K562 (cell line): ENCODE data around the gene CYP2D6. TPM values are rescaled to one million over a fixed set of nuclear protein-coding genes. Genes with fewer than 3 reads are reported as not detected.

Experiments
- ATAC-seq: fragments of 200-7000 bp; cut with Tn5 transposase; 3 replicates; pipeline ENCODE4 v1.9.1; 2020; ENCODE audit warnings: moderate library complexity
- BruUV-seq: library from RNA; stranded (reverse); fragments of 400-500 nt; replicated peaks from 2 replicates; lab custom pipeline; 2021; lab: Mats Ljungman, UMichigan
- CTCF ChIA-PET: fragments of 300-600 bp; formaldehyde crosslinking; extraction: SDS; loops from one replicate; lab custom pipeline; 2021; ENCODE audit warnings: low intra/inter-chr PET ratio; lab: Yijun Ruan, JAX
- POLR2A ChIA-PET: fragments of 300-600, 350-650 bp; sonication (Branson Sonifier 250); formaldehyde crosslinking; extraction: SDS; loops from one replicate; lab custom pipeline; 2021; ENCODE audit warnings: antibody characterized with exemption, inconsistent platforms; lab: Yijun Ruan, JAX
- DNase-seq, 4 experiments: peaks; one replicate each; pipeline versions ENCODE4 v3.0.0 to v3.0.0-alpha.2; 2011 to 2018; ENCODE audit warnings: low spot score in 3 of 4, mixed read lengths in 3 of 4; ENCODE audit errors: extremely low read depth in 1 of 4
- FAIRE-seq: peaks from 2 replicates; lab custom pipeline; 2011; peaks lifted over from hg19 to GRCh38; lab: Jason Lieb, UNC
- H2AFZ ChIP-seq: 2 replicates; pipeline ENCODE4 v1.6.0; 2011; ENCODE audit warnings: low read depth, low read length, control low read depth, inconsistent platforms
- H3K27ac ChIP-seq: fragments of 200-600 bp; 3 replicates; pipeline ENCODE4 v1.8.0; 2011; ENCODE audit warnings: low read depth, mild to moderate bottlenecking, control low read depth, inconsistent platforms, low read length, moderate library complexity, mixed read lengths; ENCODE audit errors: extremely low read depth
- H3K27me3 ChIP-seq, 2 experiments: fragments of 300-600 bp in 1 of 2; 2 replicates in 1 of 2; 3 replicates in 1 of 2; pipeline versions ENCODE4 v1.6.0 to v1.8.0; 2011; ENCODE audit warnings: inconsistent platforms in 2 of 2, low read length in 2 of 2, mild to moderate bottlenecking in 1 of 2, mixed read lengths in 1 of 2, moderate library complexity in 1 of 2; ENCODE audit not compliant: control insufficient read depth in 2 of 2, insufficient read depth in 2 of 2
- H3K36me3 ChIP-seq: fragments of 300-600 bp; 3 replicates; pipeline ENCODE4 v1.8.0; 2011; ENCODE audit warnings: mild to moderate bottlenecking, low read length, inconsistent platforms; ENCODE audit not compliant: control insufficient read depth, insufficient read depth
- H3K4me1 ChIP-seq, 2 experiments: fragments of 200-600 bp in 1 of 2; replicated peaks in 1 of 2; 2 replicates in 1 of 2; 3 replicates in 1 of 2; pipeline versions ENCODE4 v1.5.1 to v1.8.0; 2011; ENCODE audit warnings: inconsistent platforms in 2 of 2, low read length in 2 of 2, mild to moderate bottlenecking in 1 of 2, mixed read lengths in 1 of 2, moderate library complexity in 1 of 2; ENCODE audit not compliant: control insufficient read depth in 2 of 2, insufficient read depth in 2 of 2
- H3K4me2 ChIP-seq: 2 replicates; pipeline ENCODE4 v1.6.1; 2011; ENCODE audit warnings: low read length, control low read depth, inconsistent platforms, mixed read lengths; ENCODE audit not compliant: insufficient read depth
- H3K4me3 ChIP-seq: fragments of 200-600 bp; sonication (generic), shearing (Covaris generic); 2 replicates; pipeline ENCODE4 v1.5.1; 2016; ENCODE audit warnings: control low read depth, inconsistent platforms
- H3K79me2 ChIP-seq: fragments of 200-600 bp; 3 replicates; pipeline ENCODE4 v1.8.0; 2011; ENCODE audit warnings: low read length, inconsistent platforms; ENCODE audit not compliant: control insufficient read depth, insufficient read depth
- H3K9ac ChIP-seq, 2 experiments: 2 replicates each; pipeline versions ENCODE4 v1.6.0 to v1.6.1; 2011; ENCODE audit warnings: low read depth in 2 of 2, low read length in 2 of 2, control low read depth in 1 of 2, inconsistent platforms in 1 of 2, mild to moderate bottlenecking in 1 of 2, mixed read lengths in 1 of 2; ENCODE audit not compliant: insufficient read depth in 1 of 2
- H3K9me1 ChIP-seq: one replicate; pipeline ENCODE4 v1.6.0; 2011; ENCODE audit warnings: inconsistent platforms, mild to moderate bottlenecking, low read length, moderate library complexity; ENCODE audit not compliant: control insufficient read depth, insufficient read depth
- H3K9me3 ChIP-seq: replicated peaks from 2 replicates; pipeline ENCODE4 v1.5.1; 2011; ENCODE audit warnings: low read depth, low read length, inconsistent platforms; ENCODE audit not compliant: control insufficient read depth, insufficient read depth
- H4K20me1 ChIP-seq: replicated peaks from 2 replicates; pipeline ENCODE4 v1.6.1; 2011; ENCODE audit warnings: low read length, inconsistent platforms, mixed read lengths; ENCODE audit not compliant: control insufficient read depth, insufficient read depth
- CBX3 ChIP-seq, 2 experiments: IDR thresholded peaks; 1 replicate in 1 of 2; 2 replicates in 1 of 2; pipeline ENCODE4 v1.6.1; 2012; ENCODE audit warnings: inconsistent platforms in 2 of 2, low read length in 2 of 2, borderline replicate concordance in 1 of 2, control low read depth in 1 of 2
- NELFE ChIP-seq: IDR thresholded peaks from 2 replicates; pipeline ENCODE4 v1.6.1; 2011; ENCODE audit warnings: mild to moderate bottlenecking; ENCODE audit not compliant: insufficient read depth, insufficient read length
- PHB2 ChIP-seq: fragments of 450-650 bp; IDR thresholded peaks from 2 replicates; pipeline ENCODE4 v1.6.1; 2017; ENCODE audit warnings: low read depth
- PTRF ChIP-seq: fragments of 450-650 bp; IDR thresholded peaks from 2 replicates; pipeline ENCODE4 v1.6.1; 2016; ENCODE audit warnings: mild to moderate bottlenecking, missing genetic modification characterization, missing compliant biosample characterization
- WGBS: fragments of 100-300 bp; shearing (Covaris generic); methylation state at CpG from one replicate; pipeline ENCODE4 v1.1.6; 2016; ENCODE audit warnings: low coverage, mixed read lengths; ENCODE audit not compliant: insufficient coverage; ENCODE audit errors: missing lambda C conversion rate; 5-methylcytosine and 5-hydroxymethylcytosine counted together
- in situ Hi-C: fragments of 300-500 bp; cut with MboI; formaldehyde crosslinking; loops from 4 replicates; pipeline ENCODE4 v1.15.0; 2018; ENCODE audit warnings: inconsistent platforms, mixed read lengths
- intact Hi-C: fragments of 100-400 bp; cut with micrococcal nuclease; formaldehyde crosslinking; loops from 2 replicates; pipeline ENCODE4 v1.14.2; 2022
- polyA plus RNA-seq, 8 experiments: library from polyadenylated mRNA; depleted of rRNA in 4 of 8; stranded (reverse) in 5 of 8; unstranded in 3 of 8; fragments of >200 nt; fragmentation: Nextera tagmentation in 2 of 8; fragmentation: Illumina TruSeq in 1 of 8; extraction: Ambion mirVana in 2 of 8; extraction: Trizol in 1 of 8; gene quantifications; 2 replicates each; pipeline versions ENCODE4 v1.2.1 to v1.2.3, GENCODE V29; 2011 to 2014; ENCODE audit warnings: inconsistent platforms in 1 of 8, missing spikeins in 1 of 8
- total RNA-seq, 7 experiments: library from RNA; depleted of rRNA in 6 of 7; stranded (reverse); fragments of >200 nt in 6 of 7; fragmentation: Illumina TruSeq in 2 of 7; extraction: Trizol in 2 of 7; gene quantifications; 2 replicates each; pipeline versions ENCODE4 v1.2.1 to v1.2.3, GENCODE V29; 2011 to 2021; ENCODE audit warnings: low replicate concordance in 1 of 7
- TF ChIP-seq, protein P1 (sequence below): fragments of 250-450 bp; sonication (Bioruptor Pico); IDR thresholded peaks from 2 replicates; pipeline ENCODE4 v1.4.0; 2020; ENCODE audit warnings: mild to moderate bottlenecking
- TF ChIP-seq, protein P2 (sequence below): fragments of 250-450 bp; sonication (Bioruptor Pico); IDR thresholded peaks from 2 replicates; pipeline ENCODE4 v1.4.0; 2020

The CYP2D6 gene
- total and polyA plus RNA-seq, 9 of the 15 experiments (the other 6 are each of a cell fraction or from before 2014, with no cell fraction given) = 0.04 to 0.20 (median 0.09) TPM; not detected in 5

GRCh38 chr22:42163515-42163914 is 32.9 kb upstream of the CYP2D6 start (continued):
- TF ChIP-seq CBX3 (IDR thresholded peaks at IDR 0.05; ENCODE audit: borderline replicate concordance in 1 of 2, low read length in 2 of 2) = no peak
- no peak for TF ChIP-seq NELFE

DNA sequence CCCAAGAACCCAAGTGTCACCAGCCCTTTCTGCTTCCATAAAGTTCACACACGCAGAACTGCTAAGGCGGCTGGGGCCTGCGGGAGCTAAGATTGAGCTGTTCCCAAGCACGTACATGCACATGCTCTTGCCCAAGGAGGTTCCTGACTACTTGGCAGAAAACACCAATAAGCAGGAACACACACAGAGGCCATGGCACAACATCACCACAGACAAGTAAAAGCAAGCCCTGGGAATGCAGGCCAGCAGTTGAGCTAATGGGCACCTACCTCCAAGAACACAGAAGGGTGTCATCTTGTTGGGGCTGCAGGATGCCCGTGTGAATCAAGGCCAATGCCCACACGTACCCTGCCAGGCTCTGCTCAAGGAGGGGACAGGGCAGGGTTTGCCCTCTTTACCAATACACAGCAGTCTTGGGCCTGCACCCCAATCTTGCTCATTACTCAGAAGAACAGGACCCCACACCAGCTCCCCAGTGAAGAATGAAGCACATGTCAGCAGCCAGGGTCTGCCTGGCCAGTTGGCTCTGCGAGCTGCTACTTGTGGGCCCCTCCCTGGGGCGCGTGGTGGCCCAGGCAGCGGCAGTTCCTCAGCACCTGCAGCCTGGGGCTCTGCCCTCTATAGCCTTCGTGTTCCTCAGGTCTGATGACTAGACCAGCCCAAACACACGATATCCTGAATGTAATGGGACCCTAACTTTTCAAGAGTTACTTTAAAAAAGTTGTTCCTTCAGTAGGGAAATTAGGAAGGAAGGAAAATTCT is 32.3 kb upstream of the CYP2D6 start:
- Histone ChIP-seq H3K4me3 (no peak overlapping the region), H2AFZ (no peak overlapping the region), H3K27me3 (no peaks in the 10 kb centered on the region), H3K36me3 (peaks cover 13% of the 10 kb centered on the region; the same call in 1 of the 3 replicates), H3K9me3 (no peaks in the 10 kb centered on the region), H3K27ac (no peak overlapping the region), H3K4me1 (peaks cover 0 to 7% of the 10 kb centered on the region in 2 experiments; a peak in 2 of 5 replicates), H3K9ac (no peak overlapping the region), H3K4me2 (no peak overlapping the region), H3K9me1 (no peaks in the 10 kb centered on the region), H4K20me1 (no peaks in the 10 kb centered on the region)
- ChIA-PET CTCF (no interaction called here), POLR2A (interaction anchor here (0.7 kb wide), 1 partner anchor 134 kb away, joined by 3 read pairs; no protein-coding TSS in a partner anchor)
- intact Hi-C loops = no loop called here
- WGBS = 94% methylated on average over 11 of the region's 12 CpGs
- no peak for FAIRE-seq
- in situ Hi-C loops = no loop called here
- no TSS peak for BruUV-seq
- no peak for ATAC-seq
- DNase-seq = no peak
- TF ChIP-seq, protein P1, sequence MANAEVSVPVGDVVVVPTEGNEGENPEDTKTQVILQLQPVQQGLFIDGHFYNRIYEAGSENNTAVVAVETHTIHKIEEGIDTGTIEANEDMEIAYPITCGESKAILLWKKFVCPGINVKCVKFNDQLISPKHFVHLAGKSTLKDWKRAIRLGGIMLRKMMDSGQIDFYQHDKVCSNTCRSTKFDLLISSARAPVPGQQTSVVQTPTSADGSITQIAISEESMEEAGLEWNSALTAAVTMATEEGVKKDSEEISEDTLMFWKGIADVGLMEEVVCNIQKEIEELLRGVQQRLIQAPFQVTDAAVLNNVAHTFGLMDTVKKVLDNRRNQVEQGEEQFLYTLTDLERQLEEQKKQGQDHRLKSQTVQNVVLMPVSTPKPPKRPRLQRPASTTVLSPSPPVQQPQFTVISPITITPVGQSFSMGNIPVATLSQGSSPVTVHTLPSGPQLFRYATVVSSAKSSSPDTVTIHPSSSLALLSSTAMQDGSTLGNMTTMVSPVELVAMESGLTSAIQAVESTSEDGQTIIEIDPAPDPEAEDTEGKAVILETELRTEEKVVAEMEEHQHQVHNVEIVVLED (CRISPR knock-in tag) = no peak
- TF ChIP-seq PTRF (no peak), PHB2 (no peak)
- TF ChIP-seq, protein P2, sequence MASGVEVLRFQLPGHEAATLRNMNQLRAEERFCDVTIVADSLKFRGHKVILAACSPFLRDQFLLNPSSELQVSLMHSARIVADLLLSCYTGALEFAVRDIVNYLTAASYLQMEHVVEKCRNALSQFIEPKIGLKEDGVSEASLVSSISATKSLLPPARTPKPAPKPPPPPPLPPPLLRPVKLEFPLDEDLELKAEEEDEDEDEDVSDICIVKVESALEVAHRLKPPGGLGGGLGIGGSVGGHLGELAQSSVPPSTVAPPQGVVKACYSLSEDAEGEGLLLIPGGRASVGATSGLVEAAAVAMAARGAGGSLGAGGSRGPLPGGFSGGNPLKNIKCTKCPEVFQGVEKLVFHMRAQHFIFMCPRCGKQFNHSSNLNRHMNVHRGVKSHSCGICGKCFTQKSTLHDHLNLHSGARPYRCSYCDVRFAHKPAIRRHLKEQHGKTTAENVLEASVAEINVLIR (CRISPR knock-in tag) = no peak
- TF ChIP-seq, all 486 proteins: peak for 0
- no peaks in the 10 kb centered on the region for H3K79me2 ChIP-seq
